Spleen (tissue), 13 donors: Measurements from ENCODE around the gene KIAA0753. TPM values are rescaled to one million over a fixed set of nuclear protein-coding genes. Genes with fewer than 3 reads are reported as not detected.

Source experiments
- DNase-seq: peaks from one replicate; pipeline ENCODE4 v3.0.0-alpha.2; 2020
- H3K27ac ChIP-seq, 8 donors: fragments of 200-600 bp; sonication (generic) in 7 of 8; 1 replicate in 4 of 8; 2 replicates in 4 of 8; pipeline versions ENCODE4 v1.5.0 to v1.8.0; 2016 to 2021; ENCODE audit warnings: inconsistent platforms in 4 of 8, mild to moderate bottlenecking in 4 of 8, moderate library complexity in 1 of 8
- H3K27me3 ChIP-seq, 7 donors: fragments of 200-600 bp; sonication (generic) in 6 of 7; replicated peaks in 1 of 7; 1 replicate in 4 of 7; 2 replicates in 3 of 7; pipeline versions ENCODE4 v1.5.0 to v1.8.0; 2016 to 2021; ENCODE audit warnings: inconsistent platforms in 3 of 7, mild to moderate bottlenecking in 1 of 7
- H3K36me3 ChIP-seq, 6 donors: fragments of 200-600 bp; sonication (generic) in 5 of 6; 1 replicate in 4 of 6; 2 replicates in 2 of 6; pipeline versions ENCODE4 v1.5.0 to v1.8.0; 2016 to 2021; ENCODE audit warnings: inconsistent platforms in 2 of 6
- H3K4me1 ChIP-seq, 6 donors: fragments of 200-600 bp; sonication (generic) in 5 of 6; 1 replicate in 3 of 6; 2 replicates in 3 of 6; pipeline versions ENCODE4 v1.5.0 to v1.8.0; 2016 to 2021; ENCODE audit warnings: inconsistent platforms in 3 of 6
- H3K4me3 ChIP-seq, 8 donors: fragments of 200-600 bp; sonication (generic) in 7 of 8; 1 replicate in 4 of 8; 2 replicates in 4 of 8; pipeline versions ENCODE4 v1.5.0 to v1.8.0; 2016 to 2021; ENCODE audit warnings: inconsistent platforms in 4 of 8, mild to moderate bottlenecking in 4 of 8, moderate library complexity in 2 of 8
- H3K9me3 ChIP-seq, 8 donors: fragments of 200-600 bp; sonication (generic) in 7 of 8; 1 replicate in 4 of 8; 2 replicates in 4 of 8; pipeline versions ENCODE4 v1.5.0 to v1.8.0; 2016 to 2021; ENCODE audit warnings: inconsistent platforms in 4 of 8
- CTCF ChIP-seq, 11 experiments: fragments of 200-600 bp in 7 of 11; fragments of 450-650 bp in 4 of 11; sonication (generic) in 4 of 11; IDR thresholded peaks in 8 of 11; conservative IDR thresholded peaks in 3 of 11; 1 replicate in 7 of 11; 2 replicates in 4 of 11; pipeline versions ENCODE4 v1.4.0 to v1.8.0; 2016 to 2021; ENCODE audit warnings: antibody characterized with exemption in 11 of 11, inconsistent platforms in 4 of 11, mild to moderate bottlenecking in 1 of 11
- POLR2A ChIP-seq, 3 donors: fragments of 450-650 bp; IDR thresholded peaks; one replicate each; pipeline ENCODE4 v1.5.1; 2017; ENCODE audit warnings: antibody characterized with exemption in 3 of 3, mild to moderate bottlenecking in 1 of 3
- POLR2AphosphoS5 ChIP-seq, 3 donors: sonication (generic); formaldehyde crosslinking; IDR thresholded peaks; one replicate each; pipeline ENCODE4 v1.5.1; 2017; ENCODE audit warnings: antibody characterized with exemption in 3 of 3
- WGBS, 5 donors: extraction: QIAGEN DNeasy Blood & Tissue Kit in 3 of 5; methylation state at CpG; one replicate each; pipeline versions ENCODE4 v1.1.5 to v1.1.7; 2013 to 2018; 5-methylcytosine and 5-hydroxymethylcytosine counted together
- intact Hi-C: fragments of 100-400 bp; cut with DNase I; formaldehyde crosslinking; loops from one replicate; pipeline ENCODE4 v1.15.0; 2023; ENCODE audit warnings: low total_unique reads
- long read RNA-seq, 2 donors: transcript quantifications; one replicate each; lab custom pipeline, GENCODE V29; 2026
- polyA plus RNA-seq, 3 donors: library from polyadenylated mRNA; stranded (reverse); fragments of 200-250 nt; gene quantifications; one replicate each; pipeline ENCODE4 v1.2.1, GENCODE V29; 2013
- total RNA-seq, 7 donors: library from RNA; depleted of rRNA in 3 of 7; stranded (reverse); fragments of >200 nt in 3 of 7; fragmentation: NEBNext Ultra II Directional in 4 of 7; extraction: Animal tissue kit (Norgen Biotek cat#: 25700) in 4 of 7; gene quantifications; one replicate each; pipeline versions ENCODE4 v1.1.0 to v1.2.1, GENCODE V29; 2016 to 2021
- donor health status: healthy with polysubstance abuse.
- donor health status: DM: no; HTN: no; CAD: no; lungs with moderate emphysema.
- donor health status: DM: no; HTN: no; CAD: no.
- donor health status: Bipolar disorder and iron deficiency.
- donor health status: healthy.
- donor health status: DM: no; HTN: no; CAD: no.
- donor health status: DM: yes; HTN: yes; CAD: no.

The KIAA0753 gene
- 10 to 100 TPM; 13.1 to 21.8 (median 18.9) TPM for total RNA-seq
- 1 to 10 TPM; 4.2 to 9.5 (median 5.6) TPM for polyA plus RNA-seq
- long read RNA-seq, donor 1, partial matches to known transcripts: 22 of 136 reads
- long read RNA-seq, donor 1, other reads (novel, unspliced or antisense): 114 of 136 reads
- long read RNA-seq, donor 2: 0 reads

- Histone ChIP-seq H3K9me3 (no peaks in the 10 kb centered on the region), H3K4me1 (peaks cover 24 to 79% (median 43%) of the 10 kb centered on the region in 6 donors), H3K4me3 (peak within 1 kb of the TSS; percentile 82 to 97 (median 92)), H3K27ac (peak within 1 kb of the TSS; percentile 78 to 93 (median 91)), H3K36me3 (peaks cover 0 to 37% (median 24%) of the 10 kb centered on the region in 6 donors), H3K27me3 (no peaks in the 10 kb centered on the region)
- TF ChIP-seq POLR2AphosphoS5 (IDR thresholded peaks at IDR 0.05) (peak; percentile 99 to 100 (median 100)), POLR2A (IDR thresholded peaks at IDR 0.05) (peak; percentile 70 to 94 (median 82)), CTCF (IDR thresholded peaks at IDR 0.05 in 8 of 11, conservative IDR thresholded peaks at IDR 0.05 in 3 of 11) (peak in 1 of 11 experiments; percentile 16)
- peak; percentile 99 for DNase-seq
- intact Hi-C loops: no loop called here
- 0% methylated on average over 12 to 52 of the region's 52 CpGs for WGBS, 5 donors
Observed at GRCh38 chr17:6640536-6641246, at the start of gene KIAA0753, which contains the start of gene TXNDC17. TSS of gene KIAA0753 (minus strand) at chr17:6640711. CDS start at chr17:6635103, 5,608 bp downstream. TSS of gene TXNDC17 (plus strand) at chr17:6641060. CDS start at chr17:6641083, 23 bp downstream.

DNA sequence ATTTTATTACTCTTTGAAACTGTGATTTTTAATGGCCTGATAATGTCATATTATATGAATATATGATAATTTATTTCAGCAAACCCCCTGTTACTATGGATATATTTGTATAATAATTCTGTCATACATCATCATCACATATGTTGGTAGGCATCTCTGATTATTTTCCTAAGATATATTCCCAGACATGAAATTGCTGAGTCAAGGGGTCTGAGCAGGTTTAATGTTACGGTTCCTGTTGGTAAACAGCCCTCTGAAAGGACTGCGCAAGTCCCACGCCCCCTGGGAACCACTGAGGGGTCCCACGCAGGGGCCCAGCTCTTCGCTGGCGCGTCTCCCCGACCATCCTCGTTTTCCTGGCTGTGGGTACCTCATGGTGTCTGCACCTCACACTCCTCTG, 48.4 kb upstream of the KIAA0753 start:
- intact Hi-C loops: no loop called here
- WGBS, 5 donors: 84 to 92% (median 87%) methylated on average over 9 of the region's 9 CpGs
- DNase-seq: no peak
- Histone ChIP-seq H3K4me3 (no peak overlapping the region), H3K4me1 (no peaks in the 10 kb centered on the region), H3K27ac (no peak overlapping the region), H3K9me3 (no peaks in the 10 kb centered on the region), H3K36me3 (no peaks in the 10 kb centered on the region), H3K27me3 (peaks cover 0 to 56% (median 0%) of the 10 kb centered on the region in 7 donors)
- TF ChIP-seq POLR2AphosphoS5 (IDR thresholded peaks at IDR 0.05) (no peak), POLR2A (IDR thresholded peaks at IDR 0.05) (no peak), CTCF (IDR thresholded peaks at IDR 0.05 in 8 of 11, conservative IDR thresholded peaks at IDR 0.05 in 3 of 11) (no peak)

DNA sequence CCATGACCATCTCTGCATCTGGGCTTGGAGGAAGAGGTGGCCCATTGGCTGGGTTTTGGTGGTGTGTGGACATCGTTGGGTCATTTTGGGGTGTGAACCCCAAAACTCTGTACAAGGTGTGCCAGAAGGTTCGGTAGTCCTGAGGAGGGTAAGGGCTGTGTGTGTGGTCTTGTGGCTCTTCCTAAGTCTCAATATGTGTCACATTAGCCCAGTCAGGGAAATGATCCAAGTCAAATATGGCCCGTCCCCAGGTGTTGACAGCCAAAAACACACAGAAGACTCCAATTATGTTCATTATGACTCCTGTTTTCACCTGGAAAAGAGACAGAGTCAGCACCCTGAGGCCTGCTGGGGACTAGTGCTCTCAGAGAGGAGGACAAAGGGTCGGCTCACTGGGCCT, 45.5 kb upstream of the KIAA0753 start:
- Histone ChIP-seq H3K9me3 (no peaks in the 10 kb centered on the region), H3K4me1 (no peaks in the 10 kb centered on the region), H3K27ac (no peak overlapping the region), H3K36me3 (no peaks in the 10 kb centered on the region), H3K4me3 (no peak overlapping the region), H3K27me3 (peaks cover 0 to 65% (median 0%) of the 10 kb centered on the region in 7 donors)
- TF ChIP-seq POLR2AphosphoS5 (IDR thresholded peaks at IDR 0.05) (no peak), POLR2A (IDR thresholded peaks at IDR 0.05) (no peak), CTCF (IDR thresholded peaks at IDR 0.05 in 8 of 11, conservative IDR thresholded peaks at IDR 0.05 in 3 of 11) (no peak)
- intact Hi-C loops: no loop called here
- no peak for DNase-seq
- 72 to 94% (median 89%) methylated on average over 3 to 4 of the region's 4 CpGs for WGBS, 5 donors
